ENCODE data around the gene NFATC2IP.

- no peak for TF ChIP-seq POLR2A (IDR thresholded peaks at IDR 0.05)
- TF ChIP-seq, protein P1, sequence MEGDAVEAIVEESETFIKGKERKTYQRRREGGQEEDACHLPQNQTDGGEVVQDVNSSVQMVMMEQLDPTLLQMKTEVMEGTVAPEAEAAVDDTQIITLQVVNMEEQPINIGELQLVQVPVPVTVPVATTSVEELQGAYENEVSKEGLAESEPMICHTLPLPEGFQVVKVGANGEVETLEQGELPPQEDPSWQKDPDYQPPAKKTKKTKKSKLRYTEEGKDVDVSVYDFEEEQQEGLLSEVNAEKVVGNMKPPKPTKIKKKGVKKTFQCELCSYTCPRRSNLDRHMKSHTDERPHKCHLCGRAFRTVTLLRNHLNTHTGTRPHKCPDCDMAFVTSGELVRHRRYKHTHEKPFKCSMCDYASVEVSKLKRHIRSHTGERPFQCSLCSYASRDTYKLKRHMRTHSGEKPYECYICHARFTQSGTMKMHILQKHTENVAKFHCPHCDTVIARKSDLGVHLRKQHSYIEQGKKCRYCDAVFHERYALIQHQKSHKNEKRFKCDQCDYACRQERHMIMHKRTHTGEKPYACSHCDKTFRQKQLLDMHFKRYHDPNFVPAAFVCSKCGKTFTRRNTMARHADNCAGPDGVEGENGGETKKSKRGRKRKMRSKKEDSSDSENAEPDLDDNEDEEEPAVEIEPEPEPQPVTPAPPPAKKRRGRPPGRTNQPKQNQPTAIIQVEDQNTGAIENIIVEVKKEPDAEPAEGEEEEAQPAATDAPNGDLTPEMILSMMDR (IDR thresholded peaks at IDR 0.05), result no peak
These were observed 18.2 kb upstream of the NFATC2IP start for GRCh38 chr16:28932339-28933141.

All from body of pancreas (tissue), 4 donors.